Activated naive CD8-positive, alpha-beta T cell treated with anti-CD3 and anti-CD28 coated beads, Interleukin-2, amount 50 U/mL, for 24 hours (primary cell): ENCODE data around the gene CPSF4L.
"Not testable (repeated sequence)": the region's sequence is repeated elsewhere in the genome, so short reads cannot be mapped to it uniquely, and the experiment has no call there.

ENCODE experiments used
- ATAC-seq: fragments of 150-1000 bp; cut with Tn5 transposase; one replicate; pipeline ENCODE4 v1.10.0; 2021
- DNase-seq: peaks from one replicate; pipeline ENCODE4 v3.0.0; 2021
- H3K27ac Mint-ChIP-seq: one replicate; pipeline ENCODE4 v1.8.0; 2021; ENCODE audit warnings: mild to moderate bottlenecking, mixed read lengths
- H3K27me3 Mint-ChIP-seq: one replicate; pipeline ENCODE4 v1.8.0; 2021; ENCODE audit warnings: mixed read lengths
- H3K36me3 Mint-ChIP-seq: one replicate; pipeline ENCODE4 v1.8.0; 2021; ENCODE audit warnings: low read depth, mixed read lengths
- H3K4me1 Mint-ChIP-seq: one replicate; pipeline ENCODE4 v1.8.0; 2021; ENCODE audit warnings: mixed read lengths
- H3K4me3 Mint-ChIP-seq: one replicate; pipeline ENCODE4 v1.8.0; 2021; ENCODE audit warnings: mild to moderate bottlenecking, moderate library complexity, mixed read lengths
- H3K9me3 Mint-ChIP-seq: one replicate; pipeline ENCODE4 v1.8.0; 2021; ENCODE audit warnings: mixed read lengths

Gene CPSF4L

DNA sequence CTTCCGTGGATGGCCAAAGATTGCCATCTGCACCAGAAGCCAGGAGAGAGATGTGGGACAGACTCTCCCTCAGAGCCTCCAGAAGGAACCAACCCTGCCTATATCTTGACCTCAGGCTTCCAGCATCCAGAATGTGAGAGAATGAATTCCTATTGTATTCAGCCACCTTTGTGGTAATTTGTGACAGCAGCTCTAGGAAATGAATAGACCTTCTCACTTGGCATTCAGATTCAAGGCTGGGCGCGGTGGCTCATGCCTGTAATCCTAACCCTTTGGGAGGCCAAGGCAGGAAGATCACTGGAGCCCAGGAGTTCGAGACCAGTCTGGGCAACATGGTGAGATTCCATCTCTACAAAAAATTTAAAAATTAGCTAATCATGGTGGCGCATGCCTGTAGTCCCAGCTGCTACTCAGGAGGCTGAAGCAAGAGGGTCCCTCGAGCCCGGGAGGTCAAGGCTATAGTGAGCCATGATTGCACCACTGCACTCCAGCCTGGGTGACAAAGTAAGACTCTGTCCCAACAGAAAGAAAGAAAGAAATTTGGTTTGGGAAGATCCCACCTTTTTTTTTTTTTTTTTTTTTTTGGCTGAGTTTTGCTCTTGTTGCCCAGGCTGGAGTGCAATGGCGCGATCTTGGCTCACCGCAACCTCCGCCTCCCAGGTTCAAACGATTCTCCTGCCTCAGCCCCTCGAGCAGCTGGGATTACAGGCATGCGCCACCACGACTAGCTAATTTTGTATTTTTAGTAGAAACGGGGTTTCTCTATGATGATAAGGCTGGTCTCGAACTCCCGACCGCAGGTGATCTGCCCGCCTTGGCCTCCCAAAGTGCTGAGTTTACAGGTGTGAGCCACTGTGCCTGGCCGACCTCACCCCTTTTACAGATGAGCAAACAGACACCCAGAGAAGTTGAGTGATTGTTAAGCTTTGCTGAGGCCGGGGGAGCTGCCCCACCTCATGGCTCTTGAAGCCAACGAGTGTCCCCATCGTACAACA, 4.3 kb upstream of the CPSF4L start:
- Mint-ChIP-seq H3K4me3 (no peak overlapping the region), H3K36me3 (no peaks in the 10 kb centered on the region), H3K27ac (no peak overlapping the region), H3K4me1 (no peaks in the 10 kb centered on the region), H3K27me3 (no peaks in the 10 kb centered on the region), H3K9me3 (no peaks in the 10 kb centered on the region)
- DNase-seq (no peak), ATAC-seq (no peak)

DNA sequence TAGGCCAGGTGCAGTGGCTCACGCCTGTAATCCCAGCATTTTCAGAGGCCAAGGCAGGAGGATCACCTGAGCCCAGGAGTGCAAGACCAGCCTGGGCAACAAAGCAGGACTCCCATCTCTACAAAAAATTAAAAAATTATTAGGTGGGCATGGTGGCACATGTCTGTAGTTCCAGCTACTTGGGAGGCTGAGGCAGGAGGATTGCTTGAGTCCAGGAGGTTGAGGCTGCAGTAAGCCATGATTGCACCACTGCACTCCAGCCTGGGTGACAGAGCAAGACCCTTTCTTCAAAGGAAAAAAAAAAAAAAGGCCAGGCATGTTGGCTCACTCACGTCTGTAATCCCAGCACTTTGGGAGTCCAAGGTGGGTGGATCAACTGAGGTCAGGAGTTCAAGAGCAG, 2.8 kb upstream of the CPSF4L start:
- H3K4me1 Mint-ChIP-seq, H3K27me3 Mint-ChIP-seq, ATAC-seq, H3K4me3 Mint-ChIP-seq, H3K9me3 Mint-ChIP-seq, DNase-seq, H3K27ac Mint-ChIP-seq, H3K36me3 Mint-ChIP-seq: not testable (repeated sequence)

- Mint-ChIP-seq H3K4me1 (no peaks in the 10 kb centered on the region), H3K4me3 (no peak overlapping the region), H3K36me3 (no peaks in the 10 kb centered on the region), H3K27me3 (no peaks in the 10 kb centered on the region), H3K9me3 (no peaks in the 10 kb centered on the region), H3K27ac (no peak overlapping the region)
- DNase-seq (no peak), ATAC-seq (no peak)
Measured at GRCh38 chr17:73262676-73263642, 1.3 kb upstream of the CPSF4L start.

GRCh38 chr17:73261952-73262675, 434 bp upstream of the CPSF4L start:
- no peak overlapping the region for H3K4me3 Mint-ChIP-seq
- H3K9me3 Mint-ChIP-seq, result no peaks in the 10 kb centered on the region
- ATAC-seq, result no peak

GRCh38 chr17:73257516-73257915, 4.2 kb downstream of the CPSF4L start:
- DNase-seq (no peak), ATAC-seq (no peak)
- Mint-ChIP-seq H3K36me3 (no peaks in the 10 kb centered on the region), H3K4me1 (no peaks in the 10 kb centered on the region), H3K4me3 (no peak overlapping the region), H3K27me3 (peaks cover 5% of the 10 kb centered on the region), H3K9me3 (no peaks in the 10 kb centered on the region), H3K27ac (no peak overlapping the region)

More at GRCh38 chr17:73261952-73262675, 434 bp upstream of the CPSF4L start:
- no peak overlapping the region for H3K27ac Mint-ChIP-seq
- no peak for DNase-seq
- H3K4me1 Mint-ChIP-seq, result no peaks in the 10 kb centered on the region
- no peaks in the 10 kb centered on the region for H3K27me3 Mint-ChIP-seq
- H3K36me3 Mint-ChIP-seq, result no peaks in the 10 kb centered on the region

DNA sequence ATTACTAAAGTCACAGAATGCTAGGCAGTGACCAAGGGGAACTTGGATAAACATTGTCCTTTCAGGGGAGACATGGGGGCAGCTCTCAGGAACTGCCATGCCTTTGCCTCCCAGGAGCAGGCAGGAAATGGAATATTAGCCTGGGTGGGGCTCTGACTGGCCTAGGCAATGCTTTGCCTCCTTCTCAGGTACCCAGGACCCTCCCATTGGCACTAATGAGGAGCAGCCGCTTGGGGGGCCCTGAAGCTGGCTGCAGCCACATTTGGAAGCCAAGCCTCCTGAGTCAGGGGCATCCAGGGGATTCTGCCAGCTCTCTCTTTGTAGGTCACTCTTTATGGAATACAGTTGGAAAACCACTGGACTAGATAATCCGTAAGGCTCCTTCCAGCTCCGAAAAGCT, 5.5 kb downstream of the CPSF4L start:
- H3K9me3 Mint-ChIP-seq, result no peaks in the 10 kb centered on the region
- no peak overlapping the region for H3K4me3 Mint-ChIP-seq
- ATAC-seq, result no peak
- DNase-seq, result no peak
- peaks cover 5% of the 10 kb centered on the region for H3K27me3 Mint-ChIP-seq
- H3K27ac Mint-ChIP-seq, result no peak overlapping the region
- H3K36me3 Mint-ChIP-seq, result no peaks in the 10 kb centered on the region
- no peaks in the 10 kb centered on the region for H3K4me1 Mint-ChIP-seq

DNA sequence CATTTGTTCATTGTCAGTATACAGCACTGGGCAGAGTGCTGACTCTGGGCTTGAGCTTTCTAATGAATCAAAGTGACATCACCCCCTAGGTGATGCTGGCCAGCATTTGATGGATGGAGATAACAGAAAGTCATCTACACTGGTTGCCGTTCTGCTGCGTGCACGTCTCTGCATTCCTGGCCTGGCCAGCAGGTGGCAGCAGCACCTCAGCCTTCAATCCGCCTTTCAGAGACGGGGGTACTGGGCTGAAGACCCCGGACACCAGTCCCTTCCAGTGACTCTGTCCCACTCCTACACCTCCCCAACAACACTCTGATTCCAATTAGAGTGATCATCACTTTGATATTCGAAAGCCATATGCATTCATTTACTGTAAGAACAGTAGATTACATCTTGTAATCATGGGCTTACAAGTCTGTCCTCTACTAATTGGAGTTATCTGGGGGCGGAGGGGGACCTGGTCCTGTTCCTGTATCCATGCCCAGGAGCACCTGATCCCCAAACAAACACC, 6.0 kb downstream of the CPSF4L start:
- Mint-ChIP-seq H3K4me1 (no peaks in the 10 kb centered on the region), H3K36me3 (no peaks in the 10 kb centered on the region), H3K27ac (no peak overlapping the region), H3K27me3 (peaks cover 5% of the 10 kb centered on the region), H3K4me3 (no peak overlapping the region), H3K9me3 (no peaks in the 10 kb centered on the region)
- DNase-seq (peak; percentile 65), ATAC-seq (peak; percentile 82)

DNA sequence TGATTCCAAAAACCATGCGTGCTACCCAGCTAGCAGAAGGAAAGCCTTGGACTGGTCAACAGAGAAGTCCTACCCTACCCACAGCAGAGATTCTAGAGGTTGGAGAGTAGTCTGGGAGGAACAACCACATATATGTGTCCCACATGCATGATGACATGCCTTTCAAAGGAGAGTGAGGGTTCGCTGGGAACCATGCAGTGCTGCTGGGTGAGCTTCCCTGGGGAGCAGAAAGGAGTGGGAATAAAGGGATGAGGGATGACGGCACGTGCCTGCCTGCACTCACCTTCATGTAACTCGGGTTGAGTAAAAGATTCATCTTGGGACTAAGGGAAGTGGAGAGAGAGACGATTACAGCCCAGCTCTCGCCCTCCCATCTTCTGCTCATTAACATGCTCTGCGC, 9.8 kb downstream of the CPSF4L start:
- Mint-ChIP-seq H3K4me3 (no peak overlapping the region), H3K4me1 (no peaks in the 10 kb centered on the region), H3K27ac (no peak overlapping the region), H3K9me3 (no peaks in the 10 kb centered on the region), H3K27me3 (peaks cover 5% of the 10 kb centered on the region), H3K36me3 (peaks cover 3% of the 10 kb centered on the region)
- ATAC-seq, result no peak
- DNase-seq, result no peak

GRCh38 chr17:73250851-73251640, 10.6 kb downstream of the CPSF4L start:
- no peak for DNase-seq
- Mint-ChIP-seq H3K9me3 (no peaks in the 10 kb centered on the region), H3K4me3 (no peak overlapping the region), H3K27me3 (peaks cover 5% of the 10 kb centered on the region), H3K36me3 (peaks cover 3% of the 10 kb centered on the region), H3K4me1 (no peaks in the 10 kb centered on the region), H3K27ac (no peak overlapping the region)
- ATAC-seq, result no peak

DNA sequence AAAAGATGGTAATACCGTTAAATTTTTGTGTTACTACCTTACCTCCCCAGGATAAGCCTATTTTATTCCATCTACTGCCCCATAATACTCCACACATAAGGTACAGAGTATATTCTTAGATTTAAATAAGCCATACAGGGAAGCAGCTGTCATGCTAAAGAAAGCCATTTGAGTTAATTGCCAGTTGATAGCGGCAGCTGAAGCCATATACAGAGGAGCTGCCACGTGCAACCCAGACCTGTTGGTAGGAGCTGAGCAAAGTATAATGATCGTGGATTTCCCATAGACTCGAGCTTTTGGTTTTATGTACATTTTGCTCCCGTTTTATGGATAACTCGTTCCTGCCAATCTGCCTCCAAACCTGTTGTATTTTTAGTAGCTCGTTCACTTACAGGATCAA, 12.0 kb downstream of the CPSF4L start:
- no peak overlapping the region for H3K4me3 Mint-ChIP-seq
- ATAC-seq, result no peak
- DNase-seq, result no peak
- no peaks in the 10 kb centered on the region for H3K4me1 Mint-ChIP-seq
- H3K27me3 Mint-ChIP-seq, result no peaks in the 10 kb centered on the region
- no peaks in the 10 kb centered on the region for H3K9me3 Mint-ChIP-seq
- peaks cover 3% of the 10 kb centered on the region for H3K36me3 Mint-ChIP-seq
- H3K27ac Mint-ChIP-seq, result no peak overlapping the region

DNA sequence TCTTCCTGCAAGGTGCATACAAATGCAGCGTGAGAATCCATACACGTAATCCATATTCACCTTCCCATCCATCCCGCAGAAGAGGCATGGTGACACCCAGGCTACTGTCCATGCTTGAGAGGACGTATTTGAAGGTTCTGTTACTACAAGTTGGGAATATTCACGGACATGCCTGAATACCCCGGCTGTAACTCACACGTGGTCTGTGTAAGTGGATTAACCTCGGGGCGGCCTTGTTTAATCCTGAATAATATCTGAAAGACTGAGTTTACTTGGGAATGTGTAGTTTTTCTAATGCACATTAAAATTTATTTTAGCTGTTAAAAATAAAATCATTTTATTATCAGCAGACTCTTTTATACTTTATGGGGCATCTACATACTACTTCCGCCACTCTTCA, 13.1 kb downstream of the CPSF4L start:
- Mint-ChIP-seq H3K4me1 (no peaks in the 10 kb centered on the region), H3K27me3 (no peaks in the 10 kb centered on the region), H3K27ac (no peak overlapping the region), H3K36me3 (peaks cover 6% of the 10 kb centered on the region), H3K9me3 (no peaks in the 10 kb centered on the region), H3K4me3 (no peak overlapping the region)
- DNase-seq (no peak), ATAC-seq (no peak)

GRCh38 chr17:73247726-73248125, 14.0 kb downstream of the CPSF4L start:
- Mint-ChIP-seq H3K4me1 (no peaks in the 10 kb centered on the region), H3K27me3 (no peaks in the 10 kb centered on the region), H3K4me3 (no peak overlapping the region), H3K27ac (no peak overlapping the region), H3K36me3 (peaks cover 6% of the 10 kb centered on the region), H3K9me3 (no peaks in the 10 kb centered on the region)
- DNase-seq (no peak), ATAC-seq (no peak)

- Mint-ChIP-seq H3K27ac (no peak overlapping the region), H3K9me3 (no peaks in the 10 kb centered on the region), H3K27me3 (no peaks in the 10 kb centered on the region), H3K36me3 (peaks cover 48% of the 10 kb centered on the region), H3K4me1 (peaks cover 35% of the 10 kb centered on the region), H3K4me3 (no peak overlapping the region)
- DNase-seq, result no peak
- no peak for ATAC-seq
Measured at GRCh38 chr17:73240561-73240960, 21.1 kb downstream of the CPSF4L start.
